Measurements from ENCODE around the gene MSH3.
"Not testable (repeated sequence)": the region's sequence is repeated elsewhere in the genome, so short reads cannot be mapped to it uniquely, and the experiment has no call there.

DNA sequence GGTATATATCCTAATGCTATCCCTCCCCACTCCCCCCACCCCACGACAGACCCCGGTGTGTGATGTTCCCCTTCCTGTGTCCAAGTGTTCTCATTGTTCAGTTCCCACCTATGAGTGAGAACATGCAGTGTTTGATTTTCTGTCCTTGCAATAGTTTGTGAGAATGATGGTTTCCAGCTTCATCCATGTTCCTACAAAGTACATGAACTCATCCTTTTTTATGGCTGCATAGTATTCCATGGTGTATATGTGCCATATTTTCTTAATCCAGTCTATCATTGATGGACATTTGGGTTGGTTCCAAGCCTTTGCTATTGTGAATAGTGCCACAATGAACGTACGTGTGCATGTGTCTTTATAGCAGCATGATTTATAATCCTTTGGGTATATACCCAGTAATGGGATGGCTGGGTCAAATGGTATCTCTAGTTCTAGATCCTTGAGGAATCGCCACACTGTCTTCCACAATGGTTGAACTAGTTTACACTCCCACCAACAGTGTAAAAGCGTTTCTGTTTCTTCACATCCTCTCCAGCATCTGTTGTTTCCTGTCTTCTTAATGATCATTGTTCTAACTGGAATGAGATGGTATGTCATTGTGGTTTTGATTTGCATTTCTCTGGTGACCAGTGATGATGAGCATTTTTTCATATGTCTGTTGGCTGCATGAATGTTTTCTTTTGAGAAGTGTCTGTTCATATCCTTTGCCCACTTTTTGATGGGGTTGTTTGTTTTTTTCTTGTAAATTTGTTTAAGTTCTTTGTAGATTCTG, 186.8 kb downstream of the MSH3 start:
- TF ChIP-seq CTCF, EP300 (IDR thresholded peaks at IDR 0.05): not testable (repeated sequence)

Measured in suprapubic skin (tissue), 3 donors.